AG04449 (cell line): Measurements from ENCODE around the gene OR1L1.

Experiments
- CTCF ChIA-PET: fragments of 350-600 bp; formaldehyde crosslinking; extraction: SDS; loops from one replicate; lab custom pipeline; 2021; ENCODE audit warnings: antibody characterized with exemption; lab: Yijun Ruan, JAX
- POLR2A ChIA-PET: fragments of 400-600, 350-600 bp; formaldehyde crosslinking; extraction: SDS; loops from one replicate; lab custom pipeline; 2020; ENCODE audit warnings: antibody characterized with exemption, inconsistent platforms; lab: Yijun Ruan, JAX
- DNase-seq: peaks from one replicate; pipeline ENCODE4 v3.0.0-alpha.2; 2010; ENCODE audit warnings: low read depth, low spot score
- H3K4me3 ChIP-seq: 2 replicates; pipeline ENCODE4 v1.5.1; 2011; ENCODE audit warnings: low read depth, mild to moderate bottlenecking, control low read depth, low read length
- CTCF ChIP-seq: IDR thresholded peaks from one replicate; pipeline ENCODE4 v1.5.1; 2011; ENCODE audit warnings: mild to moderate bottlenecking, moderate library complexity, low read length, control low read depth, inconsistent platforms; ENCODE audit not compliant: insufficient read depth; ENCODE audit errors: missing control alignments

Gene OR1L1

GRCh38 chr9:122672481-122672880, 11.0 kb downstream of the OR1L1 start:
- H3K4me3 ChIP-seq = no peak overlapping the region
- no peak for DNase-seq
- TF ChIP-seq CTCF = no peak
- POLR2A ChIA-PET = no interaction called here
- CTCF ChIA-PET = no interaction called here

- ChIA-PET CTCF (no interaction called here), POLR2A (no interaction called here)
- no peak overlapping the region for H3K4me3 ChIP-seq
- DNase-seq = no peak
- TF ChIP-seq CTCF = no peak
Observed at GRCh38 chr9:122684851-122685250, 23.3 kb downstream of the OR1L1 start.

GRCh38 chr9:122695696-122696095, 34.2 kb downstream of the OR1L1 start:
- POLR2A ChIA-PET = no interaction called here
- CTCF ChIA-PET = no interaction called here
- H3K4me3 ChIP-seq = no peak overlapping the region
- TF ChIP-seq CTCF = no peak
- DNase-seq = no peak
